HCT116 (cell line): ENCODE results near the gene KCNRG. TPM values are rescaled to one million over a fixed set of nuclear protein-coding genes. Genes with fewer than 3 reads are reported as not detected.

ENCODE experiments used
- ATAC-seq: fragments of 200-7000 bp; cut with Tn5 transposase; 2 replicates; pipeline ENCODE4 v1.9.1; 2020; ENCODE audit warnings: mild to moderate bottlenecking, moderate library complexity
- BruUV-seq: library from RNA; stranded (reverse); fragments of 400-500 nt; replicated peaks from 2 replicates; lab custom pipeline; 2021; lab: Mats Ljungman, UMichigan
- CTCF ChIA-PET: fragments of 300-600 bp; sonication (Branson Sonifier 250); formaldehyde crosslinking; loops from one replicate; lab custom pipeline; 2021; ENCODE audit warnings: antibody characterized with exemption; lab: Charles Lee
- POLR2A ChIA-PET: fragments of 300-600, 350-600 bp; sonication (Branson Sonifier 250); formaldehyde crosslinking; loops from one replicate; lab custom pipeline; 2021; ENCODE audit warnings: antibody characterized with exemption; lab: Charles Lee
- RAD21 ChIA-PET, 2 experiments: fragments of 300-600 bp; sonication (Branson Sonifier 250); formaldehyde crosslinking; loops; one replicate each; lab custom pipeline; 2023; ENCODE audit warnings: low total read pairs in 2 of 2; ENCODE audit not compliant: uncharacterized antibody in 2 of 2, unreplicated experiment in 2 of 2, low non-redundant PET in 1 of 2; lab: Charles Lee
- DNase-seq: peaks from one replicate; pipeline ENCODE4 v3.0.0-alpha.2; 2010; ENCODE audit warnings: low read depth, low spot score
- H2AFZ ChIP-seq: fragments of 200-600 bp; shearing (Covaris generic), sonication (generic); 2 replicates; pipeline ENCODE4 v1.6.1; 2017; ENCODE audit warnings: low read depth, mixed run types, mixed read lengths, antibody characterized with exemption, low read length; ENCODE audit not compliant: poor library complexity, severe bottlenecking
- H3K27ac ChIP-seq: 2 replicates; pipeline ENCODE4 v1.5.1; 2012; ENCODE audit warnings: low read depth, low read length
- H3K27me3 ChIP-seq: fragments of 200-600 bp; sonication (generic); 2 replicates; pipeline ENCODE4 v1.6.1; 2016; ENCODE audit warnings: mixed run types, low read length, mixed read lengths; ENCODE audit not compliant: insufficient read depth
- H3K36me3 ChIP-seq, 2 experiments: fragments of 200-500 bp in 1 of 2; fragments of 200-600 bp in 1 of 2; sonication (Bioruptor generic) in 1 of 2; sonication (generic) in 1 of 2; 2 replicates each; pipeline versions ENCODE4 v1.5.1 to v1.6.1; 2014 to 2016; ENCODE audit warnings: low read length in 2 of 2, inconsistent platforms in 1 of 2, mixed read lengths in 1 of 2, mixed run types in 1 of 2; ENCODE audit not compliant: insufficient read depth in 2 of 2, control insufficient read depth in 1 of 2
- H3K4me1 ChIP-seq, 2 experiments: fragments of 200-600 bp in 1 of 2; sonication (generic) in 1 of 2; 2 replicates each; pipeline versions ENCODE4 v1.5.1 to v1.6.1; 2012 to 2017; ENCODE audit warnings: low read length in 2 of 2, inconsistent platforms in 1 of 2, mild to moderate bottlenecking in 1 of 2, mixed read lengths in 1 of 2, mixed run types in 1 of 2, moderate library complexity in 1 of 2; ENCODE audit not compliant: insufficient read depth in 2 of 2, control insufficient read depth in 1 of 2
- H3K4me2 ChIP-seq: fragments of 200-600 bp; sonication (generic); 2 replicates; pipeline ENCODE4 v1.6.1; 2017; ENCODE audit warnings: mixed run types, low read length, mixed read lengths
- H3K4me3 ChIP-seq, 2 experiments: fragments of 200-600 bp in 1 of 2; sonication (generic) in 1 of 2; replicated peaks in 1 of 2; 2 replicates each; pipeline ENCODE4 v1.5.1; 2011 to 2016; ENCODE audit warnings: low read length in 2 of 2, control low read depth in 1 of 2, low read depth in 1 of 2, mild to moderate bottlenecking in 1 of 2, mixed read lengths in 1 of 2, mixed run types in 1 of 2
- H3K79me2 ChIP-seq: fragments of 200-600 bp; sonication (generic); 2 replicates; pipeline ENCODE4 v1.6.1; 2017; ENCODE audit warnings: mild to moderate bottlenecking, mixed run types, low read length, moderate library complexity, mixed read lengths; ENCODE audit not compliant: insufficient read depth
- H3K9ac ChIP-seq: fragments of 200-600 bp; sonication (generic); 2 replicates; pipeline ENCODE4 v1.6.1; 2016; ENCODE audit warnings: low read length, mixed read lengths
- H3K9me2 ChIP-seq: fragments of 200-600 bp; sonication (generic), shearing (Covaris generic); 2 replicates; pipeline ENCODE4 v1.6.1; 2017; ENCODE audit warnings: mixed run types, mild to moderate bottlenecking, moderate library complexity; ENCODE audit not compliant: insufficient read depth
- H3K9me3 ChIP-seq, 2 experiments: fragments of 200-500 bp in 1 of 2; fragments of 200-600 bp in 1 of 2; sonication (Bioruptor generic) in 1 of 2; sonication (generic) in 1 of 2; 2 replicates each; pipeline ENCODE4 v1.6.1; 2014 to 2017; ENCODE audit warnings: low read length in 2 of 2, mixed read lengths in 2 of 2, inconsistent platforms in 1 of 2, low read depth in 1 of 2, mild to moderate bottlenecking in 1 of 2, mixed run types in 1 of 2, moderate library complexity in 1 of 2; ENCODE audit not compliant: control insufficient read depth in 1 of 2, insufficient read depth in 1 of 2
- H4K20me1 ChIP-seq: fragments of 200-600 bp; sonication (generic), shearing (Covaris generic); 2 replicates; pipeline ENCODE4 v1.6.1; 2017; ENCODE audit warnings: mixed run types, mild to moderate bottlenecking, moderate library complexity; ENCODE audit not compliant: insufficient read depth
- CBX3 ChIP-seq: IDR thresholded peaks from 2 replicates; pipeline ENCODE4 v1.6.1; 2012; ENCODE audit warnings: low read depth
- EGR1 ChIP-seq: IDR thresholded peaks from 2 replicates; pipeline ENCODE4 v1.6.1; 2012; ENCODE audit warnings: low read depth
- JUND ChIP-seq: IDR thresholded peaks from 2 replicates; pipeline ENCODE4 v1.6.1; 2012
- POLR2A ChIP-seq: IDR thresholded peaks from 2 replicates; pipeline ENCODE4 v1.7.0; 2011; ENCODE audit warnings: borderline replicate concordance; ENCODE audit not compliant: insufficient read depth, insufficient read length; ENCODE audit errors: extremely low read depth
- SIN3A ChIP-seq: IDR thresholded peaks from 2 replicates; pipeline ENCODE4 v1.6.1; 2012; ENCODE audit warnings: low read depth
- SP1 ChIP-seq: IDR thresholded peaks from 2 replicates; pipeline ENCODE4 v1.6.1; 2012; ENCODE audit warnings: low read depth
- TCF7L2 ChIP-seq: IDR thresholded peaks from 2 replicates; pipeline ENCODE4 v1.7.0; 2011; ENCODE audit warnings: borderline replicate concordance, inconsistent platforms; ENCODE audit not compliant: insufficient read depth, insufficient read length; ENCODE audit errors: extremely low read depth
- YY1 ChIP-seq: IDR thresholded peaks from 2 replicates; pipeline ENCODE4 v1.6.1; 2011; ENCODE audit warnings: low read length, low read depth, moderate library complexity, mild to moderate bottlenecking; ENCODE audit not compliant: insufficient replicate concordance; ENCODE audit errors: extremely low read depth
- ZNF274 ChIP-seq: fragments of 200-500 bp; sonication (Bioruptor generic); IDR thresholded peaks from 2 replicates; pipeline ENCODE4 v1.6.1; 2014; ENCODE audit warnings: mild to moderate bottlenecking, low read depth, low read length, inconsistent platforms
- intact Hi-C: fragments of 100-400 bp; cut with micrococcal nuclease; formaldehyde crosslinking; loops from 2 replicates; pipeline ENCODE4 v1.10.0; 2022
- total RNA-seq: library from RNA; stranded (reverse); gene quantifications from one replicate; pipeline ENCODE4 v1.2.1, GENCODE V29; 2021; ENCODE audit not compliant: unreplicated experiment
- TF ChIP-seq, protein P1 (sequence below): IDR thresholded peaks from 2 replicates; pipeline ENCODE4 v1.6.1; 2012
- TF ChIP-seq, protein P2 (sequence below): IDR thresholded peaks from 2 replicates; pipeline ENCODE4 v1.6.1; 2012; ENCODE audit warnings: low read depth

KCNRG gene
- total RNA-seq, 1 experiment from 2014 or later = 2.5 TPM

DNA sequence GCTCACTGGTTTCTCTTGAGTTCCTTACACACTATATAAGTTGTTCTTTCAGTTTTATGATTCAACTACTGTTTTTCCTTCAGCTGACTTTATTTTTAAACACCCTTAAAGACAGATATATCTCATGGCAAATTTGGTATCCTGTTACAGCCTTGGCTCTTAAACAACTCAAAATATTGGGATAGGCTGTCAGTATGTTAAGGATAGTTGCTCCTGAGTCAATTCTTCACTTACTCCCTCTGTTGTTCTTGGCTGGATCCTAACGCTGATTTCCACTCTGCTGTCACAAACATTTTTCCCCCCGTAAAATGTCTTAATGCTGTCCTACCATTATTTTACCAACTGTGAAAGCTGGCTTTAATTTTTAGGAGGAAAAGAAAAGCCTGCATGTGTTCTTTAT, 1.2 kb downstream of the KCNRG start:
- Histone ChIP-seq H2AFZ (no peak overlapping the region), H3K9me2 (no peaks in the 10 kb centered on the region), H4K20me1 (peaks cover 12% of the 10 kb centered on the region; the same call in 1 of the 2 replicates), H3K4me2 (no peak overlapping the region), H3K27ac (no peak overlapping the region), H3K36me3 (peaks cover 18 to 31% of the 10 kb centered on the region in 2 experiments; a peak in 3 of 4 replicates), H3K9ac (no peak overlapping the region), H3K27me3 (no peaks in the 10 kb centered on the region), H3K79me2 (peaks cover 22% of the 10 kb centered on the region), H3K9me3 (no peaks in the 10 kb centered on the region), H3K4me1 (no peaks in the 10 kb centered on the region), H3K4me3 (no peak overlapping the region)
- no TSS peak for BruUV-seq
- ChIA-PET RAD21 (no interaction called here), POLR2A (no interaction called here), CTCF (interaction anchor here (2.9 kb wide), 1 partner anchor 19 kb away, joined by 9 read pairs; the partner anchor contains the start of gene TRIM13)
- intact Hi-C loops = no loop called here
- DNase-seq = no peak
- no peak for ATAC-seq
- TF ChIP-seq JUND = no peak
- no peak for TF ChIP-seq SP1
- no peak for TF ChIP-seq EGR1
- no peak for TF ChIP-seq ZNF274
- TF ChIP-seq YY1 = no peak
- no peak for TF ChIP-seq POLR2A
- no peak for TF ChIP-seq TCF7L2
- no peak for TF ChIP-seq CBX3
- TF ChIP-seq, protein P1, sequence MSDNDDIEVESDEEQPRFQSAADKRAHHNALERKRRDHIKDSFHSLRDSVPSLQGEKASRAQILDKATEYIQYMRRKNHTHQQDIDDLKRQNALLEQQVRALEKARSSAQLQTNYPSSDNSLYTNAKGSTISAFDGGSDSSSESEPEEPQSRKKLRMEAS = no peak
- TF ChIP-seq SIN3A = no peak
- TF ChIP-seq, protein P2, sequence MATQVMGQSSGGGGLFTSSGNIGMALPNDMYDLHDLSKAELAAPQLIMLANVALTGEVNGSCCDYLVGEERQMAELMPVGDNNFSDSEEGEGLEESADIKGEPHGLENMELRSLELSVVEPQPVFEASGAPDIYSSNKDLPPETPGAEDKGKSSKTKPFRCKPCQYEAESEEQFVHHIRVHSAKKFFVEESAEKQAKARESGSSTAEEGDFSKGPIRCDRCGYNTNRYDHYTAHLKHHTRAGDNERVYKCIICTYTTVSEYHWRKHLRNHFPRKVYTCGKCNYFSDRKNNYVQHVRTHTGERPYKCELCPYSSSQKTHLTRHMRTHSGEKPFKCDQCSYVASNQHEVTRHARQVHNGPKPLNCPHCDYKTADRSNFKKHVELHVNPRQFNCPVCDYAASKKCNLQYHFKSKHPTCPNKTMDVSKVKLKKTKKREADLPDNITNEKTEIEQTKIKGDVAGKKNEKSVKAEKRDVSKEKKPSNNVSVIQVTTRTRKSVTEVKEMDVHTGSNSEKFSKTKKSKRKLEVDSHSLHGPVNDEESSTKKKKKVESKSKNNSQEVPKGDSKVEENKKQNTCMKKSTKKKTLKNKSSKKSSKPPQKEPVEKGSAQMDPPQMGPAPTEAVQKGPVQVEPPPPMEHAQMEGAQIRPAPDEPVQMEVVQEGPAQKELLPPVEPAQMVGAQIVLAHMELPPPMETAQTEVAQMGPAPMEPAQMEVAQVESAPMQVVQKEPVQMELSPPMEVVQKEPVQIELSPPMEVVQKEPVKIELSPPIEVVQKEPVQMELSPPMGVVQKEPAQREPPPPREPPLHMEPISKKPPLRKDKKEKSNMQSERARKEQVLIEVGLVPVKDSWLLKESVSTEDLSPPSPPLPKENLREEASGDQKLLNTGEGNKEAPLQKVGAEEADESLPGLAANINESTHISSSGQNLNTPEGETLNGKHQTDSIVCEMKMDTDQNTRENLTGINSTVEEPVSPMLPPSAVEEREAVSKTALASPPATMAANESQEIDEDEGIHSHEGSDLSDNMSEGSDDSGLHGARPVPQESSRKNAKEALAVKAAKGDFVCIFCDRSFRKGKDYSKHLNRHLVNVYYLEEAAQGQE = no peak
